Measurements from ENCODE around the gene ANTXR2.

ANTXR2 gene

DNA sequence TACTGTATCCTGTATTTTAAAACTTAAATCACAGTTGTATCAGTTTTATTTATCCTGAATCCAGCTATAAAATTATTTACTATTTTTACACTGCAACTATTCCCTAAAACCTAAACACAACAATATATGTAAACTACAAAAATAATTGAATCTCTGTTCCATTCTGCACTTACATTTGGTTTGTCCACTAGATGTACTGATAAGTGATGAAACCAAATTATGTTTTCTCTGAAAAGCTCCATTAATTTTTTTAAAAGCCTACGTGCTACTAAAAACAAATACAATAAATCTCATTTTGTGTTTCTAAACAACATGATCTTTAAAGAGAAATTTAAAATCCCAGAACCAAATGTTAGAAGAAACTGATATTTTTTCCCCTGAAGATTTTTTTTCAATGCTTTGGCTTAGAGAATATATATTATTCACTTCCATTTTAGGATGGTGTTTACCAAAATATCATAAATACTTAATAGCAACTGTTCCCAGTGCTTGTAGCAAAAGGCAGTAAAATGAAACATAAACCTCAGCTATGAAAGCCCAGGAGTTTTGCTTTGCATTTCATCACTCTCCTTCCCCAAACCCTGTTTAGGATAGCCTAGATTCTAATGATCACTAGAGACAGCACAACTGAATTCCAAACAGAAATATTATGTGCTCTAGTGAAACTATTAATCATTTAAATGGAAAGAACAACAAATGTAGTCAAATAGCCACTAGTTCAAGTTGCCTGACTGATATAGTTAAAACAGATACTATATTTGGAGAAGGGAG, 19.7 kb downstream of the ANTXR2 start:
- H3K27ac ChIP-seq (ENCODE audit: poor library complexity, severe bottlenecking), result no peak overlapping the region
- DNase-seq (ENCODE audit: low spot score), result no peak
- peaks cover 6% of the 10 kb centered on the region for H3K4me1 ChIP-seq (ENCODE audit: insufficient read depth, poor library complexity, severe bottlenecking)
- no peak overlapping the region for H3K4me3 ChIP-seq (ENCODE audit: severe bottlenecking)
- H3K9me3 ChIP-seq (ENCODE audit: severe bottlenecking), result no peaks in the 10 kb centered on the region
- TF ChIP-seq, protein P1, sequence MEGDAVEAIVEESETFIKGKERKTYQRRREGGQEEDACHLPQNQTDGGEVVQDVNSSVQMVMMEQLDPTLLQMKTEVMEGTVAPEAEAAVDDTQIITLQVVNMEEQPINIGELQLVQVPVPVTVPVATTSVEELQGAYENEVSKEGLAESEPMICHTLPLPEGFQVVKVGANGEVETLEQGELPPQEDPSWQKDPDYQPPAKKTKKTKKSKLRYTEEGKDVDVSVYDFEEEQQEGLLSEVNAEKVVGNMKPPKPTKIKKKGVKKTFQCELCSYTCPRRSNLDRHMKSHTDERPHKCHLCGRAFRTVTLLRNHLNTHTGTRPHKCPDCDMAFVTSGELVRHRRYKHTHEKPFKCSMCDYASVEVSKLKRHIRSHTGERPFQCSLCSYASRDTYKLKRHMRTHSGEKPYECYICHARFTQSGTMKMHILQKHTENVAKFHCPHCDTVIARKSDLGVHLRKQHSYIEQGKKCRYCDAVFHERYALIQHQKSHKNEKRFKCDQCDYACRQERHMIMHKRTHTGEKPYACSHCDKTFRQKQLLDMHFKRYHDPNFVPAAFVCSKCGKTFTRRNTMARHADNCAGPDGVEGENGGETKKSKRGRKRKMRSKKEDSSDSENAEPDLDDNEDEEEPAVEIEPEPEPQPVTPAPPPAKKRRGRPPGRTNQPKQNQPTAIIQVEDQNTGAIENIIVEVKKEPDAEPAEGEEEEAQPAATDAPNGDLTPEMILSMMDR (IDR thresholded peaks at IDR 0.05; ENCODE audit: poor library complexity, severe bottlenecking), result no peak
- ATAC-seq (ENCODE audit: low read depth), result no peak
- H3K36me3 ChIP-seq (ENCODE audit: low read depth), result peaks cover 87% of the 10 kb centered on the region
- H3K27me3 ChIP-seq (ENCODE audit: insufficient read depth, poor library complexity, severe bottlenecking), result no peaks in the 10 kb centered on the region

DNA sequence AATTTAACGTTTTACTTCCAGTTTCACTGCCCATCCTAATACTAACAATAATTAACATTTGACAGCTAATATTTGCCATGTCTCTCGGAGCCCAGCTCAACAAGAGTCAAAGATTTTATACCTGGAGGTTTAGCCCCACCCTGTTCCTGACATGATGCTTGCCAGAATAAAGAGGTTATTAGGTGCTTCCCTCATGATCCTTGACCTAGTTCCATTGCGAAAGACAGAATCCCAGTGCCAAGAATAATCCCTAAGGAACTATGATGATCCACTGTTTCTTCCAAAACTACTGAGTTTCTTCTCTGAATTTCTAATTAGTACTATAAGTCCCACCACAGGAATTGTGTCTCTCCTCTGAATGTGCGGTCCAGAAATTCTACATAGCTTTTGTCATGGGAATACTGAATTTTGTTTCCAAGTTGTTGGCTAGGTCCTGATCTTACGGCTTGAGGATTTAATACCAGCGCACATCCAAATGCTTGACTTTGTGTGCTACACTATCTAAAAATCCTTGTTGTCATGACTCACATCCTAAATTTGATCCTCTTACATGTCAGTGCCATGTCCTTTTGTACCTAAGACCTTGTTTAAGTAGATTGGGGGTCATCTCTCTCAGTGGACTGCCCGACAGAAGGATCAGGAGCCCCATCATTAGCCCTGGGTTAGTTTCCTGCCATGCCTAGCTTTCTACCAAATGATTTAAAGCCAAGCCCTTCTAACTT, 23.1 kb downstream of the ANTXR2 start:
- TF ChIP-seq, protein P1 (IDR thresholded peaks at IDR 0.05; ENCODE audit: poor library complexity, severe bottlenecking), result no peak
- DNase-seq (ENCODE audit: low spot score) (no peak), ATAC-seq (ENCODE audit: low read depth) (no peak)
- no peak overlapping the region for H3K4me3 ChIP-seq (ENCODE audit: severe bottlenecking)
- H3K36me3 ChIP-seq (ENCODE audit: low read depth), result peaks cover 69% of the 10 kb centered on the region
- no peak overlapping the region for H3K27ac ChIP-seq (ENCODE audit: poor library complexity, severe bottlenecking)
- H3K4me1 ChIP-seq (ENCODE audit: insufficient read depth, poor library complexity, severe bottlenecking), result peaks cover 6% of the 10 kb centered on the region
- H3K9me3 ChIP-seq (ENCODE audit: severe bottlenecking), result no peaks in the 10 kb centered on the region
- no peaks in the 10 kb centered on the region for H3K27me3 ChIP-seq (ENCODE audit: insufficient read depth, poor library complexity, severe bottlenecking)

DNA sequence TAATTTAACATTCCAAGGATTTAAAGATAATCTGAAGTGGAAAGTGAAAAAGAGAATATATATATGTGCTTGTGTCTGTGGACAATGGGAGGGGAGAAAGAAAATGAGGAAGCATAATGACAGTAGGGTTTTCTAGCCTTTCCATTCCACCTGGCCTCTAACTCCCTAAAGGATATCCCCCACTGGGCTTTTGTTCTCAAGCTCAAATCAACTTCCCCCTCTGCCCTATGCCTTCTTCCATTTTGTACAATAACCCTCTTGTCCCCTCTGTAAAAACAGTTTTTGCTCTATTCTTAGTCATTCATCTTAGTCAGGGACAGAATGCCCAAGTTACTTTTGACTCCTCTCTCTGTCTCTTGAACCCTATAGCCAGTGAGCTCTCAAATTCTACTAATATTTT, 23.6 kb downstream of the ANTXR2 start:
- DNase-seq (ENCODE audit: low spot score) (no peak), ATAC-seq (ENCODE audit: low read depth) (no peak)
- Histone ChIP-seq H3K9me3 (ENCODE audit: severe bottlenecking) (no peaks in the 10 kb centered on the region), H3K27me3 (ENCODE audit: insufficient read depth, poor library complexity, severe bottlenecking) (no peaks in the 10 kb centered on the region), H3K4me1 (ENCODE audit: insufficient read depth, poor library complexity, severe bottlenecking) (peaks cover 6% of the 10 kb centered on the region), H3K36me3 (ENCODE audit: low read depth) (peaks cover 69% of the 10 kb centered on the region), H3K27ac (ENCODE audit: poor library complexity, severe bottlenecking) (no peak overlapping the region), H3K4me3 (ENCODE audit: severe bottlenecking) (no peak overlapping the region)
- TF ChIP-seq, protein P1 (IDR thresholded peaks at IDR 0.05; ENCODE audit: poor library complexity, severe bottlenecking), result no peak

DNA sequence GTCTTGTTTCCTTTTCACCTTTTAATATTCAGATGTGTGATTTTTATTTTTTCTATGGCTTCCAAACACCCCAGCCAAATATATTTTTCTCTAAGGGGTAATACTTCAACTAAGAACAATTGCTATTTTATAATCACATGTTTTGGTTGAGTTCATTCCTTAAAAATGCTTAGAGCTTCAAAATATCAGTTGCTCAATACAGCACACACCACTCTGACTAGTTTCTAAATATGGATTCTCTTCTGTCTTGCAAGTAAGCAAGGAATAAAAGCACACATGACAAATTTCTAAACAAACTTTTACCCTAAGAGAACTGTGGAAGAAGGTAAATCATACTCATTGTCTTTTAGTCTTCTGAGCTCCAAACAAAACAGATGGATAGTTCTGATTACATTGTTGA, 27.2 kb downstream of the ANTXR2 start:
- DNase-seq (ENCODE audit: low spot score) (no peak), ATAC-seq (ENCODE audit: low read depth) (no peak)
- Histone ChIP-seq H3K36me3 (ENCODE audit: low read depth) (peaks cover 44% of the 10 kb centered on the region), H3K4me1 (ENCODE audit: insufficient read depth, poor library complexity, severe bottlenecking) (peaks cover 6% of the 10 kb centered on the region), H3K4me3 (ENCODE audit: severe bottlenecking) (no peak overlapping the region), H3K27ac (ENCODE audit: poor library complexity, severe bottlenecking) (no peak overlapping the region), H3K27me3 (ENCODE audit: insufficient read depth, poor library complexity, severe bottlenecking) (no peaks in the 10 kb centered on the region), H3K9me3 (ENCODE audit: severe bottlenecking) (no peaks in the 10 kb centered on the region)
- TF ChIP-seq, protein P1 (IDR thresholded peaks at IDR 0.05; ENCODE audit: poor library complexity, severe bottlenecking), result no peak

DNA sequence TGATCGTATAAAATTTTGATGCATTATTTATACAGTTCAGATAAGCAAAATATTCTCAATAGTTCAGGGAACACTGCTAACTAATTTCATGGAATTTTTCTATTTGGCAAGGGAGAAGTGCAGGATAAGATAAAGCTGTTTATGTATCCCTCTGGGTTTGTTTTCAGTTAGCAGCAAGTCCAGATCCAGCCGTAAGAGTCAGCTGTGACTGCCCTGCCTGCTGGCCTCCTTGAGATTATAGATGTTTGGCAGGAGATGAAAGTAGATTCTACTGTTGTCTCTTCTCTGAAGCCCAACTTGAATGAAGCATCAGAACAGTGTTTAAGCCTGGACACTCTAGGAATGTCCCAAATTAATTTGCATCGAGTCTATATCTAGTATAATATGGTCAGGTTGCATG, 29.5 kb downstream of the ANTXR2 start:
- ATAC-seq (ENCODE audit: low read depth) (no peak), DNase-seq (ENCODE audit: low spot score) (no peak)
- Histone ChIP-seq H3K4me1 (ENCODE audit: insufficient read depth, poor library complexity, severe bottlenecking) (no peaks in the 10 kb centered on the region), H3K36me3 (ENCODE audit: low read depth) (peaks cover 29% of the 10 kb centered on the region), H3K9me3 (ENCODE audit: severe bottlenecking) (no peaks in the 10 kb centered on the region), H3K4me3 (ENCODE audit: severe bottlenecking) (no peak overlapping the region), H3K27ac (ENCODE audit: poor library complexity, severe bottlenecking) (no peak overlapping the region), H3K27me3 (ENCODE audit: insufficient read depth, poor library complexity, severe bottlenecking) (no peaks in the 10 kb centered on the region)
- TF ChIP-seq, protein P1 (IDR thresholded peaks at IDR 0.05; ENCODE audit: poor library complexity, severe bottlenecking), result no peak
